Measurements from ENCODE around the gene WDR73.

- TF ChIP-seq CHD2 (IDR thresholded peaks at IDR 0.05; ENCODE audit: low read length) (no peak), POLR2AphosphoS5 (IDR thresholded peaks at IDR 0.05; ENCODE audit: low read depth, low read length) (no peak), ATF3 (IDR thresholded peaks at IDR 0.05; ENCODE audit: insufficient read depth, low read depth, low read length) (no peak), EGR1 (IDR thresholded peaks at IDR 0.05; ENCODE audit: borderline replicate concordance, low read depth, low read length) (no peak), EP300 (IDR thresholded peaks at IDR 0.05; ENCODE audit: borderline replicate concordance in 1 of 2, low read depth in 2 of 2, low read length in 2 of 2) (peak in 1 of 2 experiments; percentile 30; a peak in 1 of 3 replicates), CHD1 (IDR thresholded peaks at IDR 0.05; ENCODE audit: low read depth, low read length) (no peak), CTCF (IDR thresholded peaks at IDR 0.05; ENCODE audit: control extremely low read depth in 1 of 3, insufficient read depth in 1 of 3, low read depth in 1 of 3, low read length in 3 of 3) (no peak), GTF2F1 (IDR thresholded peaks at IDR 0.05; ENCODE audit: borderline replicate concordance, low read depth, low read length) (no peak), SIN3A (conservative IDR thresholded peaks at IDR 0.05 in 1 of 2, IDR thresholded peaks at IDR 0.05 in 1 of 2; ENCODE audit: low read depth in 1 of 2, low read length in 2 of 2) (no peak)
These were observed 50.3 kb downstream of the WDR73 start for GRCh38 chr15:84603630-84604379.
